Bronchial epithelial cell (primary cell): ENCODE data around the gene TAF13. TPM values are rescaled to one million over a fixed set of nuclear protein-coding genes. Genes with fewer than 3 reads are reported as not detected.

Source experiments
- DNase-seq: peaks from one replicate; pipeline ENCODE4 v3.0.0-alpha.2; 2010; ENCODE audit warnings: low read depth
- FAIRE-seq: peaks from 2 replicates; lab custom pipeline; 2011; peaks lifted over from hg19 to GRCh38; lab: Jason Lieb, UNC
- H3K27me3 ChIP-seq: 2 replicates; pipeline ENCODE4 v1.5.1; 2011; ENCODE audit warnings: low read length; ENCODE audit not compliant: control insufficient read depth, insufficient read depth
- H3K36me3 ChIP-seq: 2 replicates; pipeline ENCODE4 v1.5.1; 2011; ENCODE audit warnings: low read length; ENCODE audit not compliant: control insufficient read depth, insufficient read depth
- H3K4me3 ChIP-seq: 2 replicates; pipeline ENCODE4 v1.5.1; 2011; ENCODE audit warnings: mild to moderate bottlenecking, low read depth, low read length, control low read depth
- CTCF ChIP-seq: IDR thresholded peaks from 2 replicates; pipeline ENCODE4 v1.5.1; 2011; ENCODE audit warnings: mild to moderate bottlenecking, moderate library complexity, low read length, control low read depth, inconsistent platforms; ENCODE audit not compliant: insufficient read depth, severe bottlenecking
- total RNA-seq: library from RNA; depleted of rRNA; stranded (reverse); fragments of >200 nt; gene quantifications from 2 replicates; pipeline ENCODE4 v1.2.1, GENCODE V29; 2014

Gene TAF13
- total RNA-seq, 1 donor from 2014 or later: 96.9 TPM

- DNase-seq (no peak), FAIRE-seq (no peak)
- Histone ChIP-seq H3K36me3 (no peaks in the 10 kb centered on the region), H3K27me3 (no peaks in the 10 kb centered on the region), H3K4me3 (no peak overlapping the region)
- no peak for TF ChIP-seq CTCF
Observed at GRCh38 chr1:109048335-109048734, 27.5 kb downstream of the TAF13 start.

GRCh38 chr1:109047339-109047738, 28.5 kb downstream of the TAF13 start:
- H3K36me3 ChIP-seq: no peaks in the 10 kb centered on the region
- no peak for TF ChIP-seq CTCF
- FAIRE-seq: no peak
- H3K27me3 ChIP-seq: no peaks in the 10 kb centered on the region
- no peak overlapping the region for H3K4me3 ChIP-seq
- no peak for DNase-seq

- no peaks in the 10 kb centered on the region for H3K27me3 ChIP-seq
- DNase-seq (peak; percentile 58), FAIRE-seq (no peak)
- H3K36me3 ChIP-seq: no peaks in the 10 kb centered on the region
- H3K4me3 ChIP-seq: no peak overlapping the region
- TF ChIP-seq CTCF: no peak
Observed at GRCh38 chr1:109046671-109047070, 29.1 kb downstream of the TAF13 start.

- DNase-seq: no peak
- TF ChIP-seq CTCF: no peak
- Histone ChIP-seq H3K27me3 (no peaks in the 10 kb centered on the region), H3K36me3 (no peaks in the 10 kb centered on the region), H3K4me3 (no peak overlapping the region)
- no peak for FAIRE-seq
Observed at GRCh38 chr1:109045595-109045994, 30.2 kb downstream of the TAF13 start.

- no peak for TF ChIP-seq CTCF
- no peak for FAIRE-seq
Observed at GRCh38 chr1:109041621-109042468, 34.0 kb downstream of the TAF13 start, which contains the start of gene WDR47. TSS of gene WDR47 (minus strand) at chr1:109042102. CDS start at chr1:109023512, 18,590 bp downstream.

More at GRCh38 chr1:109041621-109042468, 34.0 kb downstream of the TAF13 start, which contains the start of gene WDR47:
- peak; percentile 90 for DNase-seq
- Histone ChIP-seq H3K27me3 (no peaks in the 10 kb centered on the region), H3K36me3 (no peaks in the 10 kb centered on the region), H3K4me3 (peak within 1 kb of the TSS; percentile 99)
